ENCODE data around the gene SLF2.
"Not testable (repeated sequence)": the region's sequence is repeated elsewhere in the genome, so short reads cannot be mapped to it uniquely, and the experiment has no call there.

Gene SLF2

DNA sequence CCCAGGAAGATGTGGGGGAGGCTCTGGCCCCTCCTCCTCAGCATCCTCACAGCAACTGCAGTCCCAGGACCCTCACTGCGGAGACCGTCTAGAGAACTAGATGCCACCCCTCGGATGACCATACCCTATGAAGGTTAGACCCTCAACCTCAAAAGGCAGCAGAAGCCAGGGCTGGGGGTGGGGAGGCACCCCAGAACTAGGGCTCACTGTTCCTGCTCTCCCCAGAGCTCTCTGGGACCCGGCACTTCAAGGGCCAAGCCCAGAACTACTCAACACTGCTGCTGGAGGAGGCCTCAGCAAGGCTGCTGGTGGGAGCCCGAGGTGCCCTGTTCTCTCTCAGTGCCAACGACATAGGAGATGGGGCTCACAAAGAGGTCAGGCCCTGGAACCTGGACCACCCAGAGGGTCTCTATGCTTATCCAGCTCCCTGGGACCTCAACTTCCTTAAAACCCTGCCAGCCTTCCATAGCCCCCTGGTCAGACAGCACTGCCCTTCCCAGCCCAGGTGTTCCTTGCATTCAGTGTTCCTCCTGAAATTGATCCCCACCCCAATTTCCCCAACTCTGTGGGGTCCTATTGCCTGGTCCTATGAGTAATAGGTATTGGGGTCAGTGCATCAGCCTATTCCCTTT lies 60.3 kb downstream of the SLF2 start:
- TF ChIP-seq PAX5 (IDR thresholded peaks at IDR 0.05; ENCODE audit: insufficient read depth, low read length, severe bottlenecking), result no peak
- no peak for TF ChIP-seq POU2F2 (IDR thresholded peaks at IDR 0.05; ENCODE audit: low read depth, low read length)
- TF ChIP-seq POLR2AphosphoS5 (IDR thresholded peaks at IDR 0.05; ENCODE audit: low read depth, low read length), result no peak
- no peak for TF ChIP-seq TAF1 (IDR thresholded peaks at IDR 0.05; ENCODE audit: low read depth, low read length)
- TF ChIP-seq POLR2A (IDR thresholded peaks at IDR 0.05; ENCODE audit: low read depth, low read length), result no peak
- FAIRE-seq (no peak), DNase-seq (ENCODE audit: insufficient read length, low spot score) (no peak)

DNA sequence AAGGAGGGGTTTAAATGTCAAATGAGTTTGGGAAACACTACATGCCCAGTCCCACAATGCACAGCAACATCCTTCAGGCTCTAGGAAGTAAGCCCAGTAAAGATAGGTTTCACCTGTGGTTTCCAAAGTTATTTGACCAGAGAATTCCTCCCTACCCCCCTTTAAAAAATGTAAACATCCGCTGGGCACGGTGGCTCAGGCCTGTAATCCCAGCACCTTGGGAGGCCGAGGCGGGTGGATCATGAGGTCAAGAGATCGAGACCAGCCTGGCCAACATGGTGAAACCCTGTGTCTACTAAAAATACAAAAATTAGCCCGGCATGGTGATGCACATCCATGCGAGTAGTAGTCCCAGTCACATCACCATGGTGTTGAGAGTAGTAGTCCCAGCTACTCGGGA lies 62.6 kb downstream of the SLF2 start:
- not testable (repeated sequence) for DNase-seq (ENCODE audit: insufficient read length, low spot score); FAIRE-seq

- FAIRE-seq (no peak), DNase-seq (ENCODE audit: insufficient read length, low spot score) (no peak)
- TF ChIP-seq SPI1 (IDR thresholded peaks at IDR 0.05; ENCODE audit: low read depth, low read length), result no peak
- no peak for TF ChIP-seq POLR2AphosphoS5 (IDR thresholded peaks at IDR 0.05; ENCODE audit: low read depth, low read length)
- TF ChIP-seq TAF1 (IDR thresholded peaks at IDR 0.05; ENCODE audit: low read depth, low read length), result no peak
- no peak for TF ChIP-seq POLR2A (IDR thresholded peaks at IDR 0.05; ENCODE audit: low read depth, low read length)
- TF ChIP-seq POU2F2 (IDR thresholded peaks at IDR 0.05; ENCODE audit: low read depth, low read length), result no peak
- no peak for TF ChIP-seq PAX5 (IDR thresholded peaks at IDR 0.05; ENCODE audit: insufficient read depth, low read length, severe bottlenecking)
Observed at GRCh38 chr10:100976906-100977305, 64.1 kb downstream of the SLF2 start.

GRCh38 chr10:100977436-100977835 lies 64.7 kb downstream of the SLF2 start:
- TF ChIP-seq POLR2AphosphoS5 (IDR thresholded peaks at IDR 0.05; ENCODE audit: low read depth, low read length) (no peak), SPI1 (IDR thresholded peaks at IDR 0.05; ENCODE audit: low read depth, low read length) (no peak), TAF1 (IDR thresholded peaks at IDR 0.05; ENCODE audit: low read depth, low read length) (no peak), PAX5 (IDR thresholded peaks at IDR 0.05; ENCODE audit: insufficient read depth, low read length, severe bottlenecking) (no peak)
- no peak for DNase-seq (ENCODE audit: insufficient read length, low spot score)
- no peak for FAIRE-seq

DNA sequence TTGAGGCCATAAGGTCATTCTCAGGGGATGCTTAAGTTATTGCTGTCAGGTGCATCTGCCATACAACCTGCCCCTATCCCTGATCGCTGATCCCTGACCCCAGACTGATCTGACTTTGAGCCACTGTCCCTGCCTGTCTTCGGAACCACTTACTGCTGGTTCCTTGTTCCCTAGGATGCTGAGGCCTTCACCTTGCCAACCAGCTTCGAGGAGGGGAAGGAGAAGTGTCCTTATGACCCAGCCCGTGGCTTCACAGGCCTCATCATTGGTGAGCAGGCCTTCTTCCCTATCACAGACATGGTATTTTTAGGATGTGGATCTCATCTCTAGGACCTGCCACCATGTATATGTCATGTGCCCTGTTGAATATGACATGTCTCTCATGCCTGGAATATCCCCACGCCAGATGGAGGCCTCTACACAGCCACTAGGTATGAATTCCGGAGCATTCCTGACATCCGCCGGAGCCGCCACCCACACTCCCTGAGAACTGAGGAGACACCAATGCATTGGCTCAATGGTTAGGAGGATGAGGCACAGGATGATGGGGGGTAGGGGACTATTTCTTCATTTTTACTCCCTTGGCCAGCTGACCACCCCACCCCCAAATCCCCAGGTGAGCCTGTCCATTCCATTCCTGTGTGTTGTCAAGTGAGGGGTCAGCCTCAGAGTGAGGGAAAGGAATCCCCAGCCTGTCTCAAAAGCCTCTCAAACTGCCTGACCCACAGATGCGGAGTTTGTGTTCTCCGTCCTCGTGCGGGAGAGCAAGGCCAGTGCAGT lies 65.5 kb downstream of the SLF2 start:
- FAIRE-seq (no peak), DNase-seq (ENCODE audit: insufficient read length, low spot score) (no peak)
- TF ChIP-seq POLR2AphosphoS5 (IDR thresholded peaks at IDR 0.05; ENCODE audit: low read depth, low read length) (no peak), POU2F2 (IDR thresholded peaks at IDR 0.05; ENCODE audit: low read depth, low read length) (no peak), SPI1 (IDR thresholded peaks at IDR 0.05; ENCODE audit: low read depth, low read length) (no peak), TAF1 (IDR thresholded peaks at IDR 0.05; ENCODE audit: low read depth, low read length) (no peak), POLR2A (IDR thresholded peaks at IDR 0.05; ENCODE audit: low read depth, low read length) (no peak), PAX5 (IDR thresholded peaks at IDR 0.05; ENCODE audit: insufficient read depth, low read length, severe bottlenecking) (no peak)

GRCh38 chr10:100978901-100979195 lies 66.1 kb downstream of the SLF2 start:
- DNase-seq (ENCODE audit: insufficient read length, low spot score) (no peak), FAIRE-seq (no peak)
- no peak for TF ChIP-seq POU2F2 (IDR thresholded peaks at IDR 0.05; ENCODE audit: low read depth, low read length)
- TF ChIP-seq POLR2A (IDR thresholded peaks at IDR 0.05; ENCODE audit: low read depth, low read length), result no peak
- TF ChIP-seq SPI1 (IDR thresholded peaks at IDR 0.05; ENCODE audit: low read depth, low read length), result no peak
- no peak for TF ChIP-seq POLR2AphosphoS5 (IDR thresholded peaks at IDR 0.05; ENCODE audit: low read depth, low read length)
- TF ChIP-seq TAF1 (IDR thresholded peaks at IDR 0.05; ENCODE audit: low read depth, low read length), result no peak
- TF ChIP-seq PAX5 (IDR thresholded peaks at IDR 0.05; ENCODE audit: insufficient read depth, low read length, severe bottlenecking), result no peak

GRCh38 chr10:100979791-100980272 lies 67.1 kb downstream of the SLF2 start:
- no peak for FAIRE-seq

GRCh38 chr10:100980311-100980710 lies 67.5 kb downstream of the SLF2 start:
- FAIRE-seq (no peak), DNase-seq (ENCODE audit: insufficient read length, low spot score) (no peak)
- TF ChIP-seq PAX5 (IDR thresholded peaks at IDR 0.05; ENCODE audit: insufficient read depth, low read length, severe bottlenecking) (no peak), TAF1 (IDR thresholded peaks at IDR 0.05; ENCODE audit: low read depth, low read length) (no peak), POLR2AphosphoS5 (IDR thresholded peaks at IDR 0.05; ENCODE audit: low read depth, low read length) (no peak), SPI1 (IDR thresholded peaks at IDR 0.05; ENCODE audit: low read depth, low read length) (no peak), POU2F2 (IDR thresholded peaks at IDR 0.05; ENCODE audit: low read depth, low read length) (no peak), POLR2A (IDR thresholded peaks at IDR 0.05; ENCODE audit: low read depth, low read length) (no peak)

More at GRCh38 chr10:100979791-100980272, 67.1 kb downstream of the SLF2 start:
- DNase-seq (ENCODE audit: insufficient read length, low spot score), result no peak
- TF ChIP-seq POLR2A (IDR thresholded peaks at IDR 0.05; ENCODE audit: low read depth, low read length), result no peak
- TF ChIP-seq SPI1 (IDR thresholded peaks at IDR 0.05; ENCODE audit: low read depth, low read length), result no peak
- no peak for TF ChIP-seq POLR2AphosphoS5 (IDR thresholded peaks at IDR 0.05; ENCODE audit: low read depth, low read length)
- TF ChIP-seq TAF1 (IDR thresholded peaks at IDR 0.05; ENCODE audit: low read depth, low read length), result no peak

DNA sequence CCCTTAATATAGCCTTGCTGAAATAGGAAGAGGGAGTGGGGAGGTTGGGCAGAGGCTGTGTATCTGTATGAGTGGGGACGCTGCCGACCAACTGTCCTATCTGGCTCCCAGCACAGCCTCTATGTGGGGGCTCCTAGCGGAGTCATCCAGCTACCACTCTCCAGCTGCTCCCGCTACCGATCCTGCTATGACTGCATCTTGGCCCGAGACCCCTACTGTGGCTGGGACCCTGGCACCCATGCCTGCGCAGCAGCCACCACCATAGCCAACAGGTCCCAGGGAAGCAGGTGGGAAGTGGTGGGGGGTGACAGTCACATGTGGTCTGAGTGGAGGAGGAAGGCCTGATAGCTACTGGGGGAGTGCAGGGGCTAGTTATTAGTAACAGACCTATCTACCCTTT lies 67.9 kb downstream of the SLF2 start:
- FAIRE-seq, result no peak
- TF ChIP-seq SPI1 (IDR thresholded peaks at IDR 0.05; ENCODE audit: low read depth, low read length) (no peak), TAF1 (IDR thresholded peaks at IDR 0.05; ENCODE audit: low read depth, low read length) (no peak), PAX5 (IDR thresholded peaks at IDR 0.05; ENCODE audit: insufficient read depth, low read length, severe bottlenecking) (no peak), POLR2AphosphoS5 (IDR thresholded peaks at IDR 0.05; ENCODE audit: low read depth, low read length) (no peak), POU2F2 (IDR thresholded peaks at IDR 0.05; ENCODE audit: low read depth, low read length) (no peak), POLR2A (IDR thresholded peaks at IDR 0.05; ENCODE audit: low read depth, low read length) (no peak)
- no peak for DNase-seq (ENCODE audit: insufficient read length, low spot score)

DNA sequence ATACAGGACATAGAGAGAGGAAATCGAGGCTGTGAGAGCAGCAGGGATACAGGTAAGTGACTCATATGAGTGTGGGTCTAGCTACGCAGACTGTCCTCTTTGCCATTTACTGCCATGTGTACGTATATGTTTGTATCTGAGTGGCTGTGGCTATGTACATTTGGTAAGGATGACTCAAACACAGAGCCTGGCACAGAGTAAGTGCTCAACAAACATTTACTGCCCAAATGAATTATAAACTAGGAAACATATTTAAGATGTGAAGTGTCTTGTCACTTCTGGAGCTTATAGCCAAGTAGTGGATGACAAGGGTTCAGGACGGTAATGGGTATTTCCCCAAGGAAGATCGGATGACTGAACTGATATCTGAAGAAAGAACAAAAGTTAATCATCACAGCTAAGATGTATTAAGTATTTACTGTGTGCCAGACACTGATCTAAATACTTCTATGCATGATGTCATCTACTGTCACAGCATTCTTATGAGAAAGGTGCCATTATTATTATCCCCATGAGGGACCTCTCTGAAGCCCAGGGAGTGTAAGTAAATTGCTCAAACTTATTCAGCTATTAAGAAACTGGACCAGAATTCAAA lies 68.5 kb downstream of the SLF2 start:
- DNase-seq (ENCODE audit: insufficient read length, low spot score), result no peak
- FAIRE-seq, result no peak

More for the DNA sequence above, 68.5 kb downstream of the SLF2 start:
- TF ChIP-seq PAX5 (IDR thresholded peaks at IDR 0.05; ENCODE audit: insufficient read depth, low read length, severe bottlenecking) (no peak), TAF1 (IDR thresholded peaks at IDR 0.05; ENCODE audit: low read depth, low read length) (no peak), POLR2AphosphoS5 (IDR thresholded peaks at IDR 0.05; ENCODE audit: low read depth, low read length) (no peak), SPI1 (IDR thresholded peaks at IDR 0.05; ENCODE audit: low read depth, low read length) (no peak), POLR2A (IDR thresholded peaks at IDR 0.05; ENCODE audit: low read depth, low read length) (no peak), POU2F2 (IDR thresholded peaks at IDR 0.05; ENCODE audit: low read depth, low read length) (no peak)
